GM19324 (cell line): ENCODE data around the gene DMD.

Experiments used
- ATAC-seq: cut with Tn5 transposase; IDR thresholded peaks from one replicate; pipeline ENCODE4 v1.9.1; 2021; ENCODE audit warnings: mild to moderate bottlenecking, moderate library complexity; ENCODE audit not compliant: unreplicated experiment, low FRiP score

DMD gene

GRCh38 chrX:31333165-31333831 lies 1878.1 kb downstream of the DMD start:
- ATAC-seq, result no peak

- no peak for ATAC-seq
Observed at GRCh38 chrX:31331928-31332327, 1879.4 kb downstream of the DMD start.

GRCh38 chrX:31331015-31331414 lies 1880.3 kb downstream of the DMD start:
- ATAC-seq, result no peak

- no peak for ATAC-seq
Observed at GRCh38 chrX:31329298-31329697, 1882.1 kb downstream of the DMD start.

- ATAC-seq, result no peak
Observed at GRCh38 chrX:31323658-31324057, 1887.7 kb downstream of the DMD start.

- no peak for ATAC-seq
Observed at GRCh38 chrX:31320740-31321139, 1890.6 kb downstream of the DMD start.

GRCh38 chrX:31319586-31319985 lies 1891.8 kb downstream of the DMD start:
- no peak for ATAC-seq

- no peak for ATAC-seq
Observed at GRCh38 chrX:31318866-31319265, 1892.5 kb downstream of the DMD start.

GRCh38 chrX:31316340-31316991 lies 1894.9 kb downstream of the DMD start:
- no peak for ATAC-seq

- ATAC-seq, result no peak
Observed at GRCh38 chrX:31314921-31315320, 1896.4 kb downstream of the DMD start.

GRCh38 chrX:31307952-31308351 lies 1903.4 kb downstream of the DMD start:
- no peak for ATAC-seq

- no peak for ATAC-seq
Observed at GRCh38 chrX:31302573-31303075, 1908.7 kb downstream of the DMD start.

- no peak for ATAC-seq
Observed at GRCh38 chrX:31301941-31302340, 1909.4 kb downstream of the DMD start.

GRCh38 chrX:31301203-31301602 lies 1910.1 kb downstream of the DMD start:
- no peak for ATAC-seq

GRCh38 chrX:31298916-31299315 lies 1912.4 kb downstream of the DMD start:
- ATAC-seq, result no peak

GRCh38 chrX:31297881-31298280 lies 1913.5 kb downstream of the DMD start:
- no peak for ATAC-seq

GRCh38 chrX:31294475-31294874 lies 1916.9 kb downstream of the DMD start:
- ATAC-seq, result no peak

- no peak for ATAC-seq
Observed at GRCh38 chrX:31293409-31293808, 1917.9 kb downstream of the DMD start.

GRCh38 chrX:31291131-31291530 lies 1920.2 kb downstream of the DMD start:
- ATAC-seq, result no peak

- ATAC-seq, result no peak
Observed at GRCh38 chrX:31287861-31288260, 1923.5 kb downstream of the DMD start.

- ATAC-seq, result no peak
Observed at GRCh38 chrX:31280580-31280979, 1930.8 kb downstream of the DMD start.

- no peak for ATAC-seq
Observed at GRCh38 chrX:31279359-31279758, 1932.0 kb downstream of the DMD start.
